ENCODE results near the gene RHBDF1.

The RHBDF1 gene

DNA sequence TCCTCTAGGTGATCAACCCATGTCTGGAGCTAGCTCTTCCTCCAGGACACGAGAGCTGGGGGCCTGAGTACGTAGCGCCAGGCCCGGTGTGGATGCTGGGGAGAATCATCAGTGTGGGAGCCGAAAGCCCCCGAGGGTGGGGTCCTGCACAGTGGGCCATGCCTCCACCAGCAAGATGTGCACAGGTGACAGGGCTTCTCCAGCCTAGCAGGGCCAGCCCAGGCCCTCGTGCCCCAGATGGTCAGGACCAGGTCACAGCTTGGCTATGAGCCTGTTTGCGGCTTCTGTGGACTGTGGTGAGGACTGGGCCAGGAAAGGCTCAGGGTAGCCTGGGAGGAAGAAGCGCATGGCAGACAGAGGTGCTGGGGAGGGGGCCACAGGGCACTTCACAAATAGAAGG is 13.4 kb upstream of the RHBDF1 start:
- intact Hi-C loops (cut with micrococcal nuclease): no loop called here
- no peak overlapping the region for H3K27ac Mint-ChIP-seq
- peaks cover 93% of the 10 kb centered on the region for H3K36me3 Mint-ChIP-seq (ENCODE audit: low read depth)
- H3K9me3 Mint-ChIP-seq: no peaks in the 10 kb centered on the region
- H3K4me1 Mint-ChIP-seq (ENCODE audit: low read depth): peaks cover 39% of the 10 kb centered on the region
- H3K27me3 Mint-ChIP-seq: no peaks in the 10 kb centered on the region
- H3K4me3 Mint-ChIP-seq: no peak overlapping the region

DNA sequence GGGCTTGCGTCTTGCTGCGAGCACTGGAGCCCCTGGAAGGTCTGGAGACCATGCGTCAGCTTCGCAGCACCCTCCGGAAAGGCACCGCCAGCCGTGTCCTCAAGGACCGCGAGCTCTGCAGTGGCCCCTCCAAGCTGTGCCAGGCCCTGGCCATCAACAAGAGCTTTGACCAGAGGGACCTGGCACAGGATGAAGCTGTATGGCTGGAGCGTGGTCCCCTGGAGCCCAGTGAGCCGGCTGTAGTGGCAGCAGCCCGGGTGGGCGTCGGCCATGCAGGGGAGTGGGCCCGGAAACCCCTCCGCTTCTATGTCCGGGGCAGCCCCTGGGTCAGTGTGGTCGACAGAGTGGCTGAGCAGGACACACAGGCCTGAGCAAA is 13.0 kb upstream of the RHBDF1 start:
- H3K4me3 Mint-ChIP-seq: no peak overlapping the region
- intact Hi-C loops (cut with micrococcal nuclease): no loop called here
- H3K9me3 Mint-ChIP-seq: no peaks in the 10 kb centered on the region
- no peaks in the 10 kb centered on the region for H3K27me3 Mint-ChIP-seq
- peak overlapping the region; percentile 40 for H3K27ac Mint-ChIP-seq
- peaks cover 93% of the 10 kb centered on the region for H3K36me3 Mint-ChIP-seq (ENCODE audit: low read depth)
- peaks cover 40% of the 10 kb centered on the region for H3K4me1 Mint-ChIP-seq (ENCODE audit: low read depth)

DNA sequence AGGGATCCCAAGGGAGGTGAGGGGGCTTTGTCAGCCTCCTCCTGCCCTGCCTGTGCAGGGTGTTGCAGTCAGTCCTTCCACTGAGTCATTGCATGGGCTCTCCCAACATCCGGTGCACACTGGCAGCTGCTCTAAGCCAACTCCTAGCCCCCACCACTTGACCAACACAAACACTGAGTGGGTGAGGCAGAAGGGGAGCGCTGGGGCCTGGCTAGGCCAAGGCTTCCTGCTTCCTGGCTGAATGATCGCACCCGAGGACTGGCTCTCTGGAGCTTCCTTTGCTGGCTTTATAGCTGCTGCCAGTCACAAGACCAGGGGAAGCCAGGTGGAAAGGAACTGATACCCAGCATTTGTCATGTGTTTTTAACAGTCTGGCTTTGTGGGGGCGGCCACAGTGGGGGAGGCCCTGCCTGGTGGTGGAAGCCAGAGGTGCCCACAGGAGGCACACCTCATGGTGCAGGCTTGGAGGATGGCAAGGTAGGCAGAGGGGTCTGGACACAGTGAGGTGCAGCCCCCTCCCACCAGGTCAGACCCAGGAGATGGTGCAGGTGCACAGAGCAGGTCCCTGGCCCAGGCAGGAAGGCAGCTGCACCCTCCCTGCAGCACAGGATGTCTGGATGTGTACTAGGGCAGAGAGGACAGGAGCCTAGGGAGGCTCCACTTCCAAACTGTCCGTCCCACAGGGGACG is 12.4 kb upstream of the RHBDF1 start:
- H3K36me3 Mint-ChIP-seq (ENCODE audit: low read depth): peaks cover 93% of the 10 kb centered on the region
- H3K4me3 Mint-ChIP-seq: peak overlapping the region; percentile 14
- H3K27me3 Mint-ChIP-seq: no peaks in the 10 kb centered on the region
- peak overlapping the region; percentile 40 for H3K27ac Mint-ChIP-seq
- intact Hi-C loops (cut with micrococcal nuclease): no loop called here
- peaks cover 45% of the 10 kb centered on the region for H3K4me1 Mint-ChIP-seq (ENCODE audit: low read depth)
- no peaks in the 10 kb centered on the region for H3K9me3 Mint-ChIP-seq

DNA sequence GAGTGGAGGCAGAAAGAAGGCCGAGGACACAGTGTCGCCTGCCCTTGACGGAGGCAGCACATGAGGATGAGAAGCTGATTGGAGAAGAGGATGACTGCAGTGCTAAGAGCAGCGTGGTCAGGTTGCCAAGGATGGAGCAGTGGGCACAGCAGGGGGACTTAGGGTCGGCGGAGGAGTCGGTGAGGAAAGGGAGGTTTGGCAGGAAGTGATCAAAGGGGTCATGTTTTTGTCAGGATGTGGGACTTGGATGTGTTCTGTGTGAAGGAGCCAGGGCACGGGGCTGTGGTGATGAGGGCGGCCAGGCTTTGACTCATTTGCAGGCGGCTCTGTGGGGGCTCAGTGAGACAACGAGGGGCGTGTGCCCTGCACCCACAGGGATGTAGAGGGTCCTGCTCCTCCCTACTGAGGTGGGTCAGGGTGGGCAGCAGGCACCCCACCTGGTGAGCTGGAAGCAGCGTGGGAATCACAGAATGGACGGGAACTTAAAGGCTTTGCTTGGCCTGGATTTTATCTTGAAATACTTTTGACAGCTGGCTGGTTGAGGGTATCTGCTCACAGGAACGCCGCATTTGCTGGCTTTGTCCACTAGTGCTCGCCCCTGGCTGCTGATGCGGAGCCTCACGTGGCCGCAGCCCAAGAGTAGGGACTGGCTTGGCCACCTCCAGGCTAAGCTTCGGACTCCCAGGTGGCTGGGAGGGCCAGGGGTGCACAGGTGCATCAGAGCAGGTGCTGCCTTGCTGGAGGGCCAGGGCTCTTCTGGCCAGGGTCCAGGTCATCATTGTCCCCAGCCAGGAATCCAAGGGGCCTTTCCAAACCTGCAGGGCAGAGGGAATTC is 11.6 kb upstream of the RHBDF1 start:
- Mint-ChIP-seq H3K4me1 (ENCODE audit: low read depth) (peaks cover 54% of the 10 kb centered on the region), H3K4me3 (no peak overlapping the region), H3K9me3 (no peaks in the 10 kb centered on the region), H3K36me3 (ENCODE audit: low read depth) (peaks cover 93% of the 10 kb centered on the region), H3K27me3 (no peaks in the 10 kb centered on the region), H3K27ac (peak overlapping the region; percentile 40)
- intact Hi-C loops (cut with micrococcal nuclease): no loop called here

DNA sequence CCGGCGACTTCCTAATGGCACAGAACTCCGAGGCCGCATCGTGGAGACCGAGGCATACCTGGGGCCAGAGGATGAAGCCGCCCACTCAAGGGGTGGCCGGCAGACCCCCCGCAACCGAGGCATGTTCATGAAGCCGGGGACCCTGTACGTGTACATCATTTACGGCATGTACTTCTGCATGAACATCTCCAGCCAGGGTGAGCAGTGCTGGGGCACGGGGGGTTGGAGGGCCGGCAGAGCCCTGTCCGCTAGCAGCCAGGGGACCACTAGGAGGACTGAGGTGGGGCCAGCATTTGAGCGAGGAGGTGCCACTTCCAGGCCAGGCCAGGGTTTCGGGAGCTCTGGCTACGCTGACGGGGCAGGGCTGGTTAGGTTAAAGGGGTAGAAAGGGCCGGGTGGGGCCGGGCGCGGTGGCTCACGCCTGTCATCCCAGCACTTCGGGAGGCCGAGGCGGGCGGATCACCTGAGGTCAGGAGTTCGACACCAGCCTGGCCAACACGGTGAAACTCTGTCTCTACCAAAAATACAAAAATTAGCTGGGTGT is 10.7 kb upstream of the RHBDF1 start:
- Mint-ChIP-seq H3K36me3 (ENCODE audit: low read depth) (peaks cover 92% of the 10 kb centered on the region), H3K4me3 (no peak overlapping the region), H3K4me1 (ENCODE audit: low read depth) (peaks cover 59% of the 10 kb centered on the region), H3K27me3 (no peaks in the 10 kb centered on the region), H3K27ac (peak overlapping the region; percentile 25), H3K9me3 (no peaks in the 10 kb centered on the region)
- intact Hi-C loops (cut with micrococcal nuclease): no loop called here

DNA sequence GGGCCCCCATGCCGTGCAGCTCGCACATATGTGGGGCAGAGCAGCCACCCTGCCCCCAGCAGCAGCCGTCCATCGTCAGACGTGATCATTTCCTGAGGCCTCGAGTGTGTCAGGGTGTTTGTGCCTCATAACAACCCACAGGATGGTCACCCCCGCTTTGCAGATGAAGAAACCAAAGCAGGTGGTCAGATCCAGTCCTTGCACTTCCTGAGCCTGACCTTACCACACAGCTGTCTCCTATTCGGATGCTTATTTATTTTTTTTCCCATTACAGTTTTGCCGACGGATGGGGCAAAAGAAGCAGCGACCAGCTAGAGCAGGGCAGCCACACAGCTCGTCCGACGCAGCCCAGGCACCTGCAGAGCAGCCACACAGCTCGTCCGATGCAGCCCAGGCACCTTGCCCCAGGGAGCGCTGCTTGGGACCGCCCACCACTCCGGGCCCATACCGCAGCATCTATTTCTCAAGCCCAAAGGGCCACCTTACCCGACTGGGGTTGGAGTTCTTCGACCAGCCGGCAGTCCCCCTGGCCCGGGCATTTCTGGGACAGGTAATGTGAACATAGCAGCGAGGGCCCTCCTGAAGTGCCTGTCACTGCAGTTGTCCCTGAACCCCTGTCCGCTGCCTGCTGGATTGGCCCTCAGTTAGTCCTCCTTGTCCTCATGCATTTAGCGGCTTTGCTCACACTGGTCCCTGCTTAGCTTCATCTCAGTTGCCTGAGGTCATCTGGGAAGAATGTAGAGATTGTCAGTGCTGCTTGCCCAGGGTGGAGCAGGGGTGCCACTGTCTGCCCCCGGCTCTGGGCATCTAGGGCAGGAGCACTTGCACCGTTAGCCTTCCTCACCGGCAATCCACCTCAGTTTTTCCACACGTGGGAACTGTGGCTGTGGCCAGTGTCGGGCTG is 7.0 kb upstream of the RHBDF1 start:
- Mint-ChIP-seq H3K4me1 (ENCODE audit: low read depth) (peaks cover 64% of the 10 kb centered on the region), H3K27ac (peak overlapping the region; percentile 62), H3K27me3 (peaks cover 16% of the 10 kb centered on the region), H3K4me3 (peak overlapping the region; percentile 81), H3K9me3 (no peaks in the 10 kb centered on the region), H3K36me3 (ENCODE audit: low read depth) (peaks cover 55% of the 10 kb centered on the region)
- intact Hi-C loops (cut with micrococcal nuclease): no loop called here

DNA sequence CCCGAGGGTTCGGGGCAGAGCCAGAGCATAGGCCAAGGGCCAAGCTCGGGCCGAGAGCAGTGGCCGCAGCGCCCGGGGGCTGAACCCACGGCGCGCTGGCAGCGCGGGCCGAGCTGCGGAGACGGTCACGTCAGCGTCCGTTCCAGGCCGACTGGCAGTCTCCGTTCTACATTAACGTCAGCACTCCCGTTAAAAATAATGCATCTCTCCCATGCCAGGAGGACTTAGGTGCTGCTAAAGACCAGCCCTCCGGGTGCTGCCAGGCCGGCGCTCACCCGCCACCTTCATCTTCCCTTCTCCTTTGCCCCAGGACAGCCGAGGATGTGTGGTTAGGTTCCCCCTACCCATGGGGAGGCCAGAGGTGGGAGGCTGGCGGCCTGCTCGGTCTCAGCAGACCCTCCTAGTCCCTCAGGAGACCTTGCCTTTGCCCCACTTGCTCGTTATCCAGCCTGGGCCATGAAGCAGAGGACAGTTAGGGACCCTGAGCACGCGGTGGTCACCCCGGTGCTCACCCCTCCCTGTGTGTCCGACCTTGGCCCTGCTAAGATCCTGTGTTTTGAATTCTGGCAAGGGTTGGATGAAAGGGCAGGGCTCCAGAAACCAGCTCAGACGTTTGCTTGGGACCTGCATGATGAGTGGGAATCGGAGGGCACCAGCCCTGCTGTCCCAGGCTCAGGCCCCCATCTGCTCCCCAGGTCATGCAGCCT is 6.2 kb upstream of the RHBDF1 start:
- Mint-ChIP-seq H3K27ac (peak overlapping the region; percentile 62), H3K27me3 (peaks cover 24% of the 10 kb centered on the region), H3K4me1 (ENCODE audit: low read depth) (peaks cover 56% of the 10 kb centered on the region), H3K36me3 (ENCODE audit: low read depth) (peaks cover 46% of the 10 kb centered on the region), H3K9me3 (no peaks in the 10 kb centered on the region), H3K4me3 (peak overlapping the region; percentile 81)
- intact Hi-C loops (cut with micrococcal nuclease): no loop called here

DNA sequence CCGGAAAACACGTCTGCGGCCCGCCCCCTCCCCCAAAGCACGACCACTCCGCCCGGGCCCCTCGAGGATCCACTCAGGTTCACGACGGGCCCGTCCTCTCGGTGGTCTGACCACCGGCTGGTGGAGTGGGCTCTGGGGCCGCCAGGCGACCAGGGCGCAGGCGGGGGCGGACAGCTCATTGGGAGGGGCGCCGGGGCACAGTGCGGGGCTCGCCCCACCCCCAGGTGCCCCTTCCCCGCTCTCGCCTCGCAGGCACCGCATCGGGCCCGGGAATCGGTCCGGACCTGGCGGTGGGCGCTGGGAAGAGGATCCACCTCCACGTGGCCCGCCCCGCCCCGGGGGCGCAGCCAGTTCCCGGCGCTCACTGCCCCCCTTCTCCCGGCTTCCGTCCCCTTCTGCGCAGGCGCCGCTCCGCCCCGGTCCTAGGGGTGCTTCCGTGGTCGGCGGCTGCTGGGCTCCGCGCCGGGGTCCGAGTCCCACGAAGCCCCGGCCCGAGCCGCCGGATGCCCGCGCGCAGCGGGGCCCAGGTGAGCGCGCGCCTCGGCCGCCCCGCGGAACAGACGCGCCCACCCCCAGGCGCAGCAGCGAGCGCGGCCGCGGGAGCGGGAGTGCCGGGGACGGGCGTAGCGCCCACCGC is 5.5 kb upstream of the RHBDF1 start, which contains the start of gene MPG:
TSS of gene MPG (plus strand) at position 419 of the 637 bp plus-strand sequence. CDS start at position 504, 85 bp downstream.
- H3K36me3 Mint-ChIP-seq (ENCODE audit: low read depth): peaks cover 40% of the 10 kb centered on the region
- intact Hi-C loops (cut with micrococcal nuclease): no loop called here
- H3K4me3 Mint-ChIP-seq: peak within 1 kb of the TSS; percentile 81
- H3K27ac Mint-ChIP-seq: peak within 1 kb of the TSS; percentile 62
- H3K9me3 Mint-ChIP-seq: no peaks in the 10 kb centered on the region
- H3K27me3 Mint-ChIP-seq: peaks cover 31% of the 10 kb centered on the region
- peaks cover 53% of the 10 kb centered on the region for H3K4me1 Mint-ChIP-seq (ENCODE audit: low read depth)

DNA sequence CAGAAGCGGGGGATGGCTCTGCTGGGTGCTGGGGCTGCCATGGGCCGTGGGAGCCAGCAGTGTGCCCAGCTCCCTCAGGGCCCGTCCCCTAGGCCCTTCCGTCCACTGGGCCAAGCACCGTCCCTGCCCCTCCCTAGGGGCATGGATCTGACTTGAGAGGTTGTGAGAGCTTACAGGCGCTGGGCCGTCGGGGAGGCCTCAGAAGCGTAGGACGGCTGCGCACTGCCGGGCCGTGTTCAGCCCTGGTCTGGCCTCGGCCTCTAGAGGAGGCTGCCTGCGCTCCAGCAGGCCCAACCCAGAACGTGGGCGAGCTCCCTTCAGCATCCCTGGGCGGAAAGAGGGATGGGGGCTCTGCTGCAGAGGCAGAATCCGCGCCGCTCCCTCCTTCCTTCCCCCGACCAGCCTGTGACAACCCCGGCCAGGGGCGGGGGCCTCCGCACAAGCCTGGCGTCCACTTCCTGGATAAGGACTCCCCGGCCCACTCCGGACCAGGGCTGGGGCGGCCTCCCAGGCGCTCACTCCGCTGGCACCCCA is 4.9 kb upstream of the RHBDF1 start:
- H3K4me3 Mint-ChIP-seq: peak overlapping the region; percentile 81
- intact Hi-C loops (cut with micrococcal nuclease): no loop called here
- H3K4me1 Mint-ChIP-seq (ENCODE audit: low read depth): peaks cover 51% of the 10 kb centered on the region
- H3K27ac Mint-ChIP-seq: peak overlapping the region; percentile 62
- H3K9me3 Mint-ChIP-seq: no peaks in the 10 kb centered on the region
- peaks cover 34% of the 10 kb centered on the region for H3K36me3 Mint-ChIP-seq (ENCODE audit: low read depth)
- H3K27me3 Mint-ChIP-seq: peaks cover 34% of the 10 kb centered on the region

DNA sequence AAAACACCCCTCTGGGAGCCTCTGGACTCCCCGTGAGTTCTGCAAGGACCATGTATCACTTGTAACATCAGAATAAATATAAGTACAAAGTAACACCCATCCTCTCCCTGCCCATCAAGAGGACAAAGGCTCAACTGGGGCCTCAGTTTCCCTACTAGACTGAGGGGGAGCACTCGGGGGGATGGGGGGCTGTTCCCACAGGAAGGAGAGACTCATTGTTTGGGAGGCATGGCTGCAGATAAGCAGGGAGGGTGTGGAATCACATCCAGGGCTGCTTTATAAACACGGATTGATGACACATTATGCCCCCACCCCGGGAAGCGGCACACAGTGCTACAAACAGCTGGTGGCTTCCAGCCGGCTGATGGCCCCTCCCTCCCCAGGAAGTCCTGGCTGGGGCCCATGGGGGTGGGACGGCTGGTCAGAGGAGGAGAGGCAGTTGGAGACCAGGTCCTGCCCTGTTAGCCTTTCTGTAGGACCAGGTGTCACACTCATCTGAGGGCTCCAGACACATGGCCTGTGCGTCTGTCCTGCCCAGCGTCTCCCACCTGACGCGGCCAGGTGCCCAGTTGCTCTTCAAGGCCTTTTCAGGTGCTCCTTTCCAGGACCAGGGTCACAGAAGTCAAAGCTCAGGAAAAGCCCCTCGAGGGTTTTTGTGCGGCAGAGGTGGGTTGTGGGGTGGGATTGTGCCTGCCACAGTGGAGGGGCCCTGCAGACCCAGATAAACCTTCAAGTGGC is 4.3 kb upstream of the RHBDF1 start:
- H3K4me3 Mint-ChIP-seq: peak overlapping the region; percentile 81
- no peaks in the 10 kb centered on the region for H3K9me3 Mint-ChIP-seq
- peaks cover 31% of the 10 kb centered on the region for H3K36me3 Mint-ChIP-seq (ENCODE audit: low read depth)
- intact Hi-C loops (cut with micrococcal nuclease): no loop called here
- peak overlapping the region; percentile 62 for H3K27ac Mint-ChIP-seq
- peaks cover 37% of the 10 kb centered on the region for H3K27me3 Mint-ChIP-seq
- H3K4me1 Mint-ChIP-seq (ENCODE audit: low read depth): peaks cover 51% of the 10 kb centered on the region

DNA sequence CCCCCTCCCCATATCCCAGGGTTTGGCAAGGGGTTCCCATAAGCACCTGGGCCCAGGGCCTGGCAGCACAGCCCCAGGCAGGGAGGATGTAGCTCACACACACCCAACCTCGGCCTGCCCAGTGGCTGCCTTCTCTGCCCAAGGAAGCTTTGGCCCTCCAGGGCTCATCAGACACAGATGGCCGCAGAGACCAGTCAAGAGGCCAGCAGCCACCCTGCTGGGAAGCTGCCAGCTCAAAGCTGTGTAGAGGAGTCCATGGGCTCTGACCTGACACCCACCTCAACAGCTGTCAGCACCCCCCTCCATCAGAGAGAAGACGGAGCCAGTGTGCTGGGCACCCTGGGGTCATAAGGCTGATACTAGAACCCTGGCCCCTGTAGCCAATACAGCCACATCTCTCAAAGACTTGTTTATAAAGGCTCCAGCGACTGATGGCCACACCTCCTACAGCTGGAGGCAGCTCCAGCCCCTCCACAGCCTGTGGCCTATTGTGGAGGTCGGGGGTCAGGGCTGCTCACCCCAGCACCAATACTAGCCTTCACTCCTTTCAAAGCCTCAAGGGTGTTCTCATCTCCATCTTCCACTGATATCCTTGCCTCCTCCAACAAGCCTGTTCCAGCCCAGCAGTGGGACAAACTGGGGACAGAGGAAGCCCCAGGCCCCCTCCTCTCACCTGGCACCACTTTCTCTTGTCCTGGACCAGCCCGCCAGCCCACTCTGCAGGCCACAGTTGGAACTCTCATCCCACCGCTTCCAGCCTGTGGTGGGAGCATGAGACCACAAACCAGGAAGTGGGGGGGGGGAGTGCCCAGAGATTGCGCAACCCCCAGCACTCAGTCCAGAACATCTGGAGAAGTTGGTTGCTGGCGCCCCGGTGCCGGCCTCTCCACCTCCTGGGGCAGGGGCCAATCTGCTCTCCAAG is 3.4 kb upstream of the RHBDF1 start:
- H3K36me3 Mint-ChIP-seq (ENCODE audit: low read depth): peaks cover 26% of the 10 kb centered on the region
- H3K9me3 Mint-ChIP-seq: no peaks in the 10 kb centered on the region
- peak overlapping the region; percentile 62 for H3K27ac Mint-ChIP-seq
- peak overlapping the region; percentile 55 for H3K4me3 Mint-ChIP-seq
- H3K27me3 Mint-ChIP-seq: peaks cover 46% of the 10 kb centered on the region
- intact Hi-C loops (cut with micrococcal nuclease): no loop called here
- peaks cover 51% of the 10 kb centered on the region for H3K4me1 Mint-ChIP-seq (ENCODE audit: low read depth)
